GM18499 (cell line): ENCODE measurements around the gene ABCG4.
"Not testable (repeated sequence)": the region's sequence is repeated elsewhere in the genome, so short reads cannot be mapped to it uniquely, and the experiment has no call there.

Source experiments
- ATAC-seq: cut with Tn5 transposase; IDR thresholded peaks from one replicate; pipeline ENCODE4 v1.9.1; 2021; ENCODE audit warnings: moderate number of reproducible peaks; ENCODE audit not compliant: insufficient read depth, unreplicated experiment

The ABCG4 gene

GRCh38 chr11:119179983-119180382 lies 31.1 kb downstream of the ABCG4 start:
- no peak for ATAC-seq

- no peak for ATAC-seq
These were observed 32.2 kb downstream of the ABCG4 start for GRCh38 chr11:119180729-119181676.

- no peak for ATAC-seq
These were observed 33.0 kb downstream of the ABCG4 start for GRCh38 chr11:119181677-119182412.

GRCh38 chr11:119184399-119184798 lies 35.5 kb downstream of the ABCG4 start:
- ATAC-seq = not testable (repeated sequence)

DNA sequence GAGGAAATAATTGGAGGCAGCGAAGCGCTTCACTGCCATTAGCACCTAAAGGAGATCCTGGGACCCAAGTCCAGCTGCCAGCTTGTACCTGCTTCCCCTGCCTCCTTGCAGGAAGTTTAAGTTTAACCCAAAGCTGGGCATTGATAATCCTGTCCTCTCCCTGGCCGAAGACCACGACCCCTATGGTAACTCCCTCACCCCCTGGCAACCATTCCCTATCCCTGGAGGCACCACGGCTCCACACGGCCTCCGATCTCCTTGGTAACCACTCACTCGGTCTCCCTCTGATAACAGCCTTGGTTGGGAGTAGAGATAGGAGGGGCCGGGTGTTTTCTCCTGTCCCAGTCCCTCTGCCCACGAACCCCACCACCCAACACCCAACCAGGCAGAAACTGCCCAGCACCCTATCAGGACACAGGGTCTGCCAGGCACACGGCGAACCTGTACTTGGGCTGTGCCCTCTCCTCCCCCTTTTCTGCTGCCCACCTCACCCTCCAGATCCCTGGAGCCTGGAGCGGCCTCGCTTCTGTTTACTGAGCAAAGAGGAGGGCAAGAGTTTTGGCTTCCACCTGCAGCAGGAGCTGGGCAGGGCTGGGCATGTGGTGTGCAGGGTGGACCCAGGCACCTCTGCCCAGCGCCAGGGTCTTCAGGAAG lies 37.3 kb downstream of the ABCG4 start:
- ATAC-seq = no peak

DNA sequence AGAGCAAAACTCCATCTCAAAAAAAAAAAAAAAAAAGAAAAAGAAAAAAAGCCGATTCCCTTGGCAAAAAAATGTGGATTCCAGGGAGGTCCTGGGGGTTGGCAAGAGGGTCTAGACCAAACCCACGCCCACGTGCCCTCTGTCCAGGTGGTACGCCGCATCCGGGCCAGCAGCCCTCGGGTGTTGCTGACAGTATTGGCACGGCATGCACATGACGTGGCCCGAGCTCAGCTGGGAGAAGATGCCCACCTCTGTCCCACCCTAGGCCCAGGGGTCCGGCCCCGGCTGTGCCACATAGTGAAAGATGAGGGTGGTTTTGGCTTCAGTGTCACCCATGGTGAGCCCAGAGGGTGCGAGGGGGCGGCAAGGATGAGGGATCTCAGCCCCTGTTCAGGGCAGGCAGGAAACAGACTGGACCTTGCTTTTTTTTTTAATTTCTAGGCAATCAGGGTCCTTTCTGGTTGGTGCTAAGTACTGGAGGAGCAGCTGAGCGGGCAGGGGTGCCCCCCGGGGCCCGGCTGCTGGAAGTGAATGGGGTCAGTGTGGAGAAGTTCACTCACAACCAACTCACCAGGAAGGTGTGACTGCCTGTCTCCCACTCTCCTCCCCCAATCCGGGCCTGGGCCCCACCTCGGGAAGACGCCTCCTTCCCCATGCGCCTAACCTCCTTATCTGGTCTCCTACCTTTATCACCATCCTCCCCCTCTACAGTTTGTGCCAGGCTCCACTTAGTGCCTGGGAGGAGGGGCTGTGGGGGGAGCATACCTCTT lies 38.5 kb downstream of the ABCG4 start:
- no peak for ATAC-seq

DNA sequence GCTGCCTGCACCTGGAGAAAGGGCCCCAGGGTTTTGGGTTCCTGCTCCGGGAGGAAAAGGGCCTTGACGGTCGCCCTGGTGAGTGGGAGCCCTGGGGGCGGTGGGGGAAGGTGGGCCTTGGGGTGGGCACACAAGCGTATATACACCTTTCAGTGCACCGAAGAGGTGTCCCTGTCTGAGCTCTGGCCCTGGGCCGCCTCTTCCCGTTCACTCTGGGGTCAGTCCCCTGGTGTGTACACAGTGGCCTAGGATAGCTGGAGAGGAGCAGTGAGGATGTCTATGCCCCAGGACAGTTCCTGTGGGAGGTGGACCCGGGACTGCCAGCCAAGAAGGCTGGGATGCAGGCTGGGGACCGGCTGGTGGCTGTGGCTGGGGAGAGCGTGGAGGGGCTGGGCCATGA lies 39.2 kb downstream of the ABCG4 start:
- no peak for ATAC-seq

- ATAC-seq = no peak
These were observed 40.0 kb downstream of the ABCG4 start for GRCh38 chr11:119188887-119189286.

GRCh38 chr11:119189393-119189792 lies 40.5 kb downstream of the ABCG4 start:
- no peak for ATAC-seq

DNA sequence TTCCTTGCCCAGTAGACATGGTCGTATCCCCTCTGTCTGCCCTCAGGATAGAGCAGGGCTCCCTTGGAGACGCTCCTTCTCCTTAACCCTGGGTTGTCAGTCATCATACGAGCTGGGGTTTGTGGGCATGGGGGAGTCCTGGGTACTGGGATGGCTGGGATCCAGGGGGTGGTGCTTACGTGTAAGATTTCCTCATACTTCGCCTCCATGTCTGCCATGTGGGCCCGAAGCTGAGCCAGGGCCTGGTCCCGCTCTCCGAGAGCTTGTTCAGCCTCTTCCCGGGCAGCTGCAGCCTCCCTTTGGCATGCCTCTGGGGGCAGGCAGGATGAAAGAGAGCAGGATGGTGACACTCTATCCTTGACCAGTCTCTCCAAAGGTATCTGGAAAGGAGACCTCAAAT lies 41.7 kb downstream of the ABCG4 start:
- ATAC-seq = no peak

- not testable (repeated sequence) for ATAC-seq
These were observed 42.4 kb downstream of the ABCG4 start for GRCh38 chr11:119191265-119191664.

DNA sequence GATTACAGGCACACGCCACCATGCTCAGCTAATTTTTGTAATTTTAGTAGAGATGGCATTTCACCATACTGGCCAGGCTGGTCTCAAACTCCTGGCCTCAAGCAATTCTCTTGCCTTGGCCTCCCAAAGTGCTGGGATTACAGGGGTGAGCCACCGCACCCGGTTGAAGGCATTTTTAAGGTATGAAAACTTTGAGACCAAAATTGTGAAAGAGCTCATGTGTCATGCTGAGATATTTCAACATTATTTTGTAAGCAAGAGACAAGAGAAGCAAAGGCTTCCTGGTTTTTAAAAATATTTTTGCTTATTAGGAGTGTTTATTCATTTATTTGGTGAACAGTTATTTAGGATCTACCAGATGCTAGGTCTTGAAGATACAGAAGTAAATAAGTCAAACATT lies 43.3 kb downstream of the ABCG4 start:
- ATAC-seq = no peak

- ATAC-seq = no peak
These were observed 44.1 kb downstream of the ABCG4 start for GRCh38 chr11:119193001-119193400.

DNA sequence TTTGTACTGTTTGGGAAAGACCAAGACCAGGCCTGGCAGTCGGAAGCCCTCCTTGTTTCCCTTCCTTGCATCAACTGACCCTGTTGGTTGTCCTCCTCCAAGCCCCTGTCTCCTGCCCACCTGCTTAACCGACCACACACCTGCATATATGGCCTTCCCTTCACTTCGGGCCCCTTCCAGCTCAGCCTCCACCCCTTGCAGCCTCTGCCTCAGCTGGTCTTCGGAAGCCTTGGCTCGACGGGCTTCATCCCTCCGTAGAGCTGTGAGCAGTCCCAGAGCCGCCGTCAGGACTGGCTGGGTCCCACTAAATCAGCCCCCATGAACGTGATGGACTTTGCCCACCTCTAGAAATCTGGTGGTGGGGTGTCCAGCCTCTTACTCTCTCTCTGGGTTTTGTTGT lies 44.8 kb downstream of the ABCG4 start:
- ATAC-seq = no peak

GRCh38 chr11:119194811-119195440 lies 46.1 kb downstream of the ABCG4 start:
- no peak for ATAC-seq

DNA sequence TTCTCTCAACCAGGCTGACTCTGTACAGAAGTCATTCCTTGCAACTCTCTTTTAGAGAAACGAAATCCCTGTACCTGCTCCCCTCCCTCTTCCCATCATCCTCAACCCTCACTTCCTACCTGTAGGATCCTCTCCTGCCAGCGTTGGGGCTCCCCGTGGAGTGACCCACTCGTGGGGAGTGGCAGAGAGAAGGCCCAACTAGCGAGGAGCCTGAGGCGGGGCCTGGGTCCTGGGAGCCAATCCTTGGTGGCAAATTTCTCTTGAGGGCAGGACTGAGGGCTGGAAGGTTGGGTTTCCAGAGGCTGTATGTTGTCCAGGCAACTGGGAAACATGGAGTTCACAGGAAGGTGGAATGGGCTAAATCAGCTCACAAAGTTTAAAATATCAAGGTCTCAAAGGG lies 46.8 kb downstream of the ABCG4 start:
- no peak for ATAC-seq

DNA sequence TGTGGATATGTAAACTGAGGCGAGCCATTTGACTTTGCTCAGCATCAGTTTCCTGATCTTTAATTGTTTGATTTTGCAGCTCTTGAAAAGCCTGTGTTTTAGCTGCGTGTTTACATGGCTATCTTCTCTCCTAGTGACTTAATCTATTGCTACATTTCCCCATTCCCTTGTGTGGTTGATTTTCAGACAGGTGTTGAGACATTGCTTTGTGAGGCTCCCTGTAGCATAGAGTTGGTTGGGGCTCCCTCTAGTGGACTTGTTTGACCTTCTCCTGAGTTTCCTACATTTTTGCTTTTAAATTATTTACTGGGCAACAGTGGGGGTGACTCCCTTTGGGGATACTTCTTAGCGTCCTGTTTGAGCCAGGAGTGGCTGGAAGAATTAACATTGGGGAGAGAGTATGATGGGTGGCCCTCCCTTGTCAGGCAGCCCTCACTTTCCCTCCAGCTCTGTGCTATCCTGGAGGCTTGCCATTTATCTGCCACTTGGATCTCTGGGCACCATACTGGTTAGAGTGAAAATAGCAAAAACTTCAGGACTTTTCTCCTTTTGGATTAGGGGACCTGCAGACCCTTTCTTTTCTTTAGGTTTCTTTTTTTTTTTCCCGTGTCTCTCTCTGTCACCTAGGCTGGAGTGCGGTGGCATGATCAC lies 48.1 kb downstream of the ABCG4 start:
- no peak for ATAC-seq

- no peak for ATAC-seq
These were observed 50.1 kb downstream of the ABCG4 start for GRCh38 chr11:119198925-119199324.

DNA sequence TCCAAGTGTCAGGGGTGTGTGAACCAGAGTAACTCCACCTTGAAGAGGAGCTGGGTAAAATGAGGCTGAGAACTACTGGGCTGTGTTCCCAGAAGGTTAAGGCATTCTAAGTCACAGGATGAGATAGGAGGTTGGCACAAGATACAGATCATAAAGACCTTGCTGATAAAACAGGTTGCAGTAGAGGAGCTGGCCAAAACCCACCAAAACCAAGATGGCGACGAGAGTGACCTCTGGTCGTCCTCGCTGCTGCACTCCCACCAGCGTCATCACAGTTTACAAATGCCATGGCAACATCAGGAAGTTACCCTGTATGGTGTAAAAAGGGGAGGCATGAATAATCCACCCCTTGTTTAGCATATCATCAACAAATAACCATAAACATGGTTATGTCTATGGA lies 52.4 kb downstream of the ABCG4 start:
- ATAC-seq = not testable (repeated sequence)
